Fibroblast of pulmonary artery (primary cell): ENCODE measurements around the gene VOPP1.
A peak's percentile ranks its signal among the peaks of the same experiment; 100 is the strongest.

Experiments used
- DNase-seq: peaks from one replicate; pipeline ENCODE4 v3.0.0-alpha.2; 2010; ENCODE audit warnings: low read depth
- H3K4me3 ChIP-seq: replicated peaks from 2 replicates; pipeline ENCODE4 v1.5.1; 2011; ENCODE audit warnings: low read depth, mild to moderate bottlenecking, control low read depth, low read length, moderate library complexity
- CTCF ChIP-seq: IDR thresholded peaks from 2 replicates; pipeline ENCODE4 v1.5.1; 2011; ENCODE audit warnings: mild to moderate bottlenecking, control low read depth, low read length, inconsistent platforms; ENCODE audit errors: missing control alignments

The VOPP1 gene

GRCh38 chr7:55537458-55537990 is 34.8 kb downstream of the VOPP1 start:
- H3K4me3 ChIP-seq: no peak overlapping the region
- no peak for TF ChIP-seq CTCF
- DNase-seq: no peak

- no peak overlapping the region for H3K4me3 ChIP-seq
- DNase-seq: no peak
- TF ChIP-seq CTCF: no peak
Observed at GRCh38 chr7:55536619-55537457, 35.5 kb downstream of the VOPP1 start.

- DNase-seq: no peak
- no peak overlapping the region for H3K4me3 ChIP-seq
- TF ChIP-seq CTCF: no peak
Observed at GRCh38 chr7:55535617-55536016, 36.7 kb downstream of the VOPP1 start.

- TF ChIP-seq CTCF: no peak
- H3K4me3 ChIP-seq: no peak overlapping the region
- DNase-seq: no peak
Observed at GRCh38 chr7:55534916-55535590, 37.2 kb downstream of the VOPP1 start.

- no peak overlapping the region for H3K4me3 ChIP-seq
- DNase-seq: peak; percentile 49
Observed at GRCh38 chr7:55534262-55534915, 37.9 kb downstream of the VOPP1 start.

GRCh38 chr7:55533729-55534080 is 38.6 kb downstream of the VOPP1 start:
- no peak for DNase-seq
- no peak overlapping the region for H3K4me3 ChIP-seq
- no peak for TF ChIP-seq CTCF

More at GRCh38 chr7:55534262-55534915, 37.9 kb downstream of the VOPP1 start:
- no peak for TF ChIP-seq CTCF
